BE2C (cell line): ENCODE measurements around the gene SIPA1L3.

Experiments used
- DNase-seq: peaks from one replicate; pipeline ENCODE4 v3.0.0-alpha.2; 2020
- H3K27me3 ChIP-seq: fragments of 250-450 bp; sonication (Bioruptor Pico); 2 replicates; pipeline ENCODE4 v1.5.1; 2020; ENCODE audit warnings: mild to moderate bottlenecking
- H3K36me3 ChIP-seq: fragments of 250-450 bp; sonication (Bioruptor Pico); 2 replicates; pipeline ENCODE4 v1.5.1; 2020; ENCODE audit warnings: mild to moderate bottlenecking
- H3K4me1 ChIP-seq: fragments of 250-450 bp; sonication (Bioruptor Pico); 2 replicates; pipeline ENCODE4 v1.5.1; 2020
- H3K4me3 ChIP-seq: 2 replicates; pipeline ENCODE4 v1.5.1; 2011; ENCODE audit warnings: low read depth, low read length
- H3K9me3 ChIP-seq: fragments of 250-450 bp; sonication (Bioruptor Pico); 2 replicates; pipeline ENCODE4 v1.5.1; 2020
- CTCF ChIP-seq: IDR thresholded peaks from 2 replicates; pipeline ENCODE4 v1.5.1; 2012; ENCODE audit warnings: mild to moderate bottlenecking, low read depth, low read length

SIPA1L3 gene

GRCh38 chr19:38239816-38240215 is 332.8 kb downstream of the SIPA1L3 start:
- Histone ChIP-seq H3K27me3 (no peaks in the 10 kb centered on the region), H3K4me1 (no peaks in the 10 kb centered on the region), H3K36me3 (no peaks in the 10 kb centered on the region), H3K4me3 (no peak overlapping the region), H3K9me3 (no peaks in the 10 kb centered on the region)
- TF ChIP-seq CTCF = no peak
- no peak for DNase-seq

- H3K36me3 ChIP-seq = no peaks in the 10 kb centered on the region
- H3K9me3 ChIP-seq = no peaks in the 10 kb centered on the region
- no peaks in the 10 kb centered on the region for H3K4me1 ChIP-seq
- no peaks in the 10 kb centered on the region for H3K27me3 ChIP-seq
- no peak for TF ChIP-seq CTCF
- no peak for DNase-seq
- H3K4me3 ChIP-seq = no peak overlapping the region
Observed at GRCh38 chr19:38243279-38243673, 336.3 kb downstream of the SIPA1L3 start.

- no peak for DNase-seq
- Histone ChIP-seq H3K36me3 (no peaks in the 10 kb centered on the region), H3K4me1 (no peaks in the 10 kb centered on the region), H3K4me3 (no peak overlapping the region), H3K27me3 (no peaks in the 10 kb centered on the region), H3K9me3 (no peaks in the 10 kb centered on the region)
- no peak for TF ChIP-seq CTCF
Observed at GRCh38 chr19:38245826-38246498, 339.0 kb downstream of the SIPA1L3 start.

GRCh38 chr19:38247126-38247525 is 340.1 kb downstream of the SIPA1L3 start:
- TF ChIP-seq CTCF = no peak
- peaks cover 3% of the 10 kb centered on the region; the same call in 1 of the 2 replicates for H3K4me1 ChIP-seq
- DNase-seq = no peak

GRCh38 chr19:38247734-38248268 is 340.8 kb downstream of the SIPA1L3 start:
- Histone ChIP-seq H3K9me3 (no peaks in the 10 kb centered on the region), H3K4me3 (no peak overlapping the region), H3K27me3 (no peaks in the 10 kb centered on the region), H3K36me3 (no peaks in the 10 kb centered on the region), H3K4me1 (peaks cover 3% of the 10 kb centered on the region; the same call in 1 of the 2 replicates)
- no peak for DNase-seq
- TF ChIP-seq CTCF = no peak

More at GRCh38 chr19:38247126-38247525, 340.1 kb downstream of the SIPA1L3 start:
- H3K27me3 ChIP-seq = no peaks in the 10 kb centered on the region
- H3K36me3 ChIP-seq = no peaks in the 10 kb centered on the region
- H3K4me3 ChIP-seq = no peak overlapping the region
- H3K9me3 ChIP-seq = no peaks in the 10 kb centered on the region

- TF ChIP-seq CTCF = no peak
- no peaks in the 10 kb centered on the region for H3K36me3 ChIP-seq
- H3K4me3 ChIP-seq = no peak overlapping the region
- H3K4me1 ChIP-seq = peaks cover 3% of the 10 kb centered on the region; the same call in 1 of the 2 replicates
- DNase-seq = no peak
- H3K9me3 ChIP-seq = no peaks in the 10 kb centered on the region
- H3K27me3 ChIP-seq = no peaks in the 10 kb centered on the region
Observed at GRCh38 chr19:38248421-38248820, 341.4 kb downstream of the SIPA1L3 start.
